GM19438 (cell line): ENCODE data around the gene ABCD1.
"Not testable (repeated sequence)": the region's sequence is repeated elsewhere in the genome, so short reads cannot be mapped to it uniquely, and the experiment has no call there.

Experiments used
- ATAC-seq: cut with Tn5 transposase; IDR thresholded peaks from one replicate; pipeline ENCODE4 v1.9.1; 2021; ENCODE audit warnings: low read depth; ENCODE audit not compliant: unreplicated experiment

ABCD1 gene

GRCh38 chrX:153706799-153707198 is 17.9 kb upstream of the ABCD1 start:
- no peak for ATAC-seq

DNA sequence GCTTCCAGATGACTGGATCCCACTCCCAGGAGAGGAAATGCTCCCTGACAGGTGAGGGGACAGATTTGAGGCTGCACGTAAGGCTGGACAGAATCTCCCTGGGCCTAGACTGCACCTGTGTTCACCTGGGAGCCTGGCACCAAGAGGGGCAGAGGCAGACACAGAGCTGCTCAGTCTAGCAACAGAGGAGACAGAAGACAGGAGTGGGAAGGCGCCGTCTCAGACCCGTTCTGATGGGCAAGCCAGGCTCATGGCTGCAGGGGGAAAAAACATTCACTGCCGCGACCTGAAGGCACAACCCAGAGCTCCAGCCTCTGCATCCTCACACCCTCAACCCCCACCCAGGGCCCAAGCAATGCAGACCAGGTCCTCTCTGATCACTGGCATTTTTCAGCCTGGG is 17.2 kb upstream of the ABCD1 start:
- no peak for ATAC-seq

- no peak for ATAC-seq
These were observed 16.2 kb upstream of the ABCD1 start for GRCh38 chrX:153708415-153708814.

GRCh38 chrX:153709726-153710674 is 14.7 kb upstream of the ABCD1 start:
- no peak for ATAC-seq

DNA sequence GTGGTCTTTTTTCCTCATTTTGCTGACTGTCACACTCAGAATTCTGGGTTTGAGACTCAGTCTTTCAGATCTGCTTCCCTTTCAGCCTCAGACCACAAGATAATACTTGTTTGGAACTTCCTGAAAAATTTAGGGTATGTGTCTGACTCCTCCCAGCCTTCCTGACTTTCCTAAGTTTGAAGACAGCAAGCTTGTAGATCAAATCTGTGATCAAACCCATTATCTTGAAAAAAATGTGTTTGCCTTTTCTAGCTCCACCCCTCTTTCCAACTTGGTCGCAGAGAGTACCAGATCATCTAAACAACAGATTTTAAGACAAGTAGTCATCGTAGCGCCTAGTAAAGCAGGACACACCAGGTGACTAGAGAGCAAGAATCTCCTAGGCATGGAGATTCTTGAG is 10.4 kb upstream of the ABCD1 start:
- no peak for ATAC-seq

DNA sequence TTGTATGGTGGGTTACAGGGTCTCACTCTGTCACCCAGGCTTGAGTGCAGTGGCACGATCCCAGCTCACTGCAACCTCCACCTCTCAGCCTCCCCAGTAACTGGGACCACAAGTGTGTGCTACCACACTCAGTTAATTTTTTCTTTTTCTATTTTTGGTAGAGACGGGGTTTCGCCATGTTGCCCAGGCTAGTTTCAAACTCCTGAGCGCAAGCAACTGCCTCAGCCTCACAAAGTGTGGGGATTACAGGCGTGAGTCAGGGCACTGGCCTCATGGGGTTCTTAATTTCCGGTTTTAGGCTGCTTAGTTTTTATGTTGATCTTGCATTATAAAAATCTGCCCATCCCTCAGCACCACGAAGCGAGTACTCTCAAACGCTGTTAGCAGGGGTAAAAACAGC is 7.2 kb upstream of the ABCD1 start:
- ATAC-seq = no peak

- no peak for ATAC-seq
These were observed 5.4 kb upstream of the ABCD1 start for GRCh38 chrX:153719238-153719637.

DNA sequence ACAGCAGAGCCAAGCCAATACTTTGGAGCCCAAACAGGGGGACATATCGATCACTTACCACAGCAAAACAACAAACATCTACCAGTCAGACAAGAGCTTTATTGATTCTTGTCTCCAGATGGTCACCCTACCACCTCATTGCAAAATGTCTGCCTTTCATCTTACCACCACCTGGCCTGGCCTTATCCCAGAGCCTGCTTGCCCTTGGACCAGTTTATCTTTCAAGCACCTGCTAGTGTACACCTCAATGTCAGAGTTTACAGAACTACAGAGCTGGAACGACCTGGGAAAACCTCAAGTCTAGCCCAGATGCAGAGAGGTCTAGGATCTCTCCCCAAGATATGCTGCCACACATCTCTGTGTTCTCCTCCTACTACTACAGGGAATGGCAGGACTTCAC is 5.0 kb upstream of the ABCD1 start:
- ATAC-seq = no peak

GRCh38 chrX:153722704-153723350 is 1.8 kb upstream of the ABCD1 start:
- ATAC-seq = no peak

DNA sequence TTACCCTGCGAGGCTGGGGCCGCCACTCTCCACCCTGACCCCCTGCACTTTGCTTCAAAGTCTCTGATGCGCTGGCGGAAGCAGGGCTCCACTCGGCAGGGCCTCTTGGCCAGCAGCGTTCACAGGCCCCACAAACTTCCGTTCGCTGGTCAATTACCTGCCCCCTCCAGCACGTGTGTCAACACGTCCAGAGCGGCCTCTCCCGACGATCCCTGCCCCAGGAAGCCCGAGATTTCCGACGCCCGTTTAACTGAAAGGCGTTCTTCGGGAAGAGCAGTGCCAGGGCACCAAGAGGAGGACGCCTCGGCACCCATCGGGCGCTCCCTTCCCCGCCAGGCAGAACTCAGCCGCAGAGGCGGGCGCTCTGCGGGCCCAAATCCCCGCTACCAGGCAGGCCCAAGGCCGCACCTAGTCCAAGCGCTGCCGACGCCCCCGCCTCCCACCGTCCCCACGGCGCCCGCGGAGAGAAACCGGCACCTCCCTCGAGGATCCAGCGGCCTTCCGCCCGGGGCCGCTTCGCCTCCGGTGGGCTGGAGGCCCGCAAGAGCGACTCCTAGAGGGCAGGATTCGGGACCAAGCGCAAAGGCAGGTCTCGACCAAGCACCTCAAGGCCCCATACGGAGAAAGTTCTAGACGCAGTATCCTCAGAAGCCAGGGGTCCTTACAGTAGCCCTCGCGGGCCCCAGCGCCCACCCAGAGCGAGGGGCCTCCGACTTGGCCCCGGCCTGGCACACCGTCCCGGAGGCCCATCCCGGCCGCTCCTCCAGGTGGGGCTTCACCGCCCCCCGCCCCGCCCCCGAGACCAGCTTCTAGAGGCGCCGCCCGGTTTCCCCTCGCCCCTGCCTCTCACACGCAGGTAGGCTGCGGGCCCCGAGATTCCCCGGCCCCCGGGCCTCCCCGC is 1.1 kb upstream of the ABCD1 start:
- peak; percentile 25 for ATAC-seq

DNA sequence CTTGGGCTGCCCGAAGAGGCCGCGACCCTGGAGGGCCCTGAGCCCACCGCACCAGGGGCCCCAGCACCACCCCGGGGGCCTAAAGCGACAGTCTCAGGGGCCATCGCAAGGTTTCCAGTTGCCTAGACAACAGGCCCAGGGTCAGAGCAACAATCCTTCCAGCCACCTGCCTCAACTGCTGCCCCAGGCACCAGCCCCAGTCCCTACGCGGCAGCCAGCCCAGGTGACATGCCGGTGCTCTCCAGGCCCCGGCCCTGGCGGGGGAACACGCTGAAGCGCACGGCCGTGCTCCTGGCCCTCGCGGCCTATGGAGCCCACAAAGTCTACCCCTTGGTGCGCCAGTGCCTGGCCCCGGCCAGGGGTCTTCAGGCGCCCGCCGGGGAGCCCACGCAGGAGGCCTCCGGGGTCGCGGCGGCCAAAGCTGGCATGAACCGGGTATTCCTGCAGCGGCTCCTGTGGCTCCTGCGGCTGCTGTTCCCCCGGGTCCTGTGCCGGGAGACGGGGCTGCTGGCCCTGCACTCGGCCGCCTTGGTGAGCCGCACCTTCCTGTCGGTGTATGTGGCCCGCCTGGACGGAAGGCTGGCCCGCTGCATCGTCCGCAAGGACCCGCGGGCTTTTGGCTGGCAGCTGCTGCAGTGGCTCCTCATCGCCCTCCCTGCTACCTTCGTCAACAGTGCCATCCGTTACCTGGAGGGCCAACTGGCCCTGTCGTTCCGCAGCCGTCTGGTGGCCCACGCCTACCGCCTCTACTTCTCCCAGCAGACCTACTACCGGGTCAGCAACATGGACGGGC is 579 bp downstream of the ABCD1 start:
- no peak for ATAC-seq

DNA sequence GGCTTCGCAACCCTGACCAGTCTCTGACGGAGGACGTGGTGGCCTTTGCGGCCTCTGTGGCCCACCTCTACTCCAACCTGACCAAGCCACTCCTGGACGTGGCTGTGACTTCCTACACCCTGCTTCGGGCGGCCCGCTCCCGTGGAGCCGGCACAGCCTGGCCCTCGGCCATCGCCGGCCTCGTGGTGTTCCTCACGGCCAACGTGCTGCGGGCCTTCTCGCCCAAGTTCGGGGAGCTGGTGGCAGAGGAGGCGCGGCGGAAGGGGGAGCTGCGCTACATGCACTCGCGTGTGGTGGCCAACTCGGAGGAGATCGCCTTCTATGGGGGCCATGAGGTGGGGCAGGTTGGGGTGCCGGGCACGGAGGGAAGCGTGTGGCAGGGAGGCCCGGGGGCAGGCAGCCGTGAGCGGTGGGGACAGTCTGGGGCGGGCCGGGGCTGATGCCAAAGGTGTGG is 1.2 kb downstream of the ABCD1 start:
- ATAC-seq = no peak

DNA sequence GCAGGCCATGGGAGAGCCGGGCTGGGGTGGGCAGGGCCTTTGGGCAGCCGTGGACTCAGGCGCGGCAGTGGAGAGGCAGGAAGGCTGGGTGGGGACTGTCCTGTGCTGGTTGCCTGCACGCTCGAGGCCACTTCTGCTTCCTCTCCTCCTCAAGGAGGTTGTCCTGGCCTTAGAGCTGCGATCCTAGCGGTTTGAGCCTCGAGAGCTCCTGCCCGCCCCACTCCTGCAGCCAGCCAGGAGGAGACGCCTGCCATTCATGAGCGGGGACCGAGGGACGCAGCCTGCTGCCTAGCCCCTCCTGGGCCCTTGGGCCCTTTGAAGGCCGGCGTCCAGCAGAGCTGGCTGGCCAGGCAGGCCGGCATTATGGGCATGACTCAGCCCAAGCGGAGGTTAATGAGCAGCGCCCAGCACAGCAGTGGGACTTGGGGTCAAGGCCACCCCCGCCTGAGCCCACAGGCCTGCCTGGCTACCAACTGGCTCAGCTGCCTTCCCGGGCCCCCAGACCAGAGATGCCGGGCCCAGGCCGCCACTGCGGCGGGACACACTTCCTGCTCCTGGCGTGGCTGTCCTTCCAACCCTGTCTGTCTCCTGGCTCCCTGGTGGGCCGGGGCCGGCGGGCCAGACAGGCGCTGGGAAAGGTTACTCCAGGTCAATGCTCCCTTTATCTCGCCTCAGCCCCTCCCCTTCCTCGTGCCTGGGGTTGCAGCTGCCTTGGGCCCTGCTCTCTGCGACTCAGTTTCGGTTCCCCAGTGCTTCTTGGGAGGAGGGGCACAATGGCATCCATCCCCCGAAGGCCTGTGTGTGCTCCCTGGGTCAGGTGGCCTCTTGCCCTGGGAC is 1.8 kb downstream of the ABCD1 start:
- peak; percentile 50 for ATAC-seq

GRCh38 chrX:153727123-153727931 is 2.7 kb downstream of the ABCD1 start:
- ATAC-seq = no peak

DNA sequence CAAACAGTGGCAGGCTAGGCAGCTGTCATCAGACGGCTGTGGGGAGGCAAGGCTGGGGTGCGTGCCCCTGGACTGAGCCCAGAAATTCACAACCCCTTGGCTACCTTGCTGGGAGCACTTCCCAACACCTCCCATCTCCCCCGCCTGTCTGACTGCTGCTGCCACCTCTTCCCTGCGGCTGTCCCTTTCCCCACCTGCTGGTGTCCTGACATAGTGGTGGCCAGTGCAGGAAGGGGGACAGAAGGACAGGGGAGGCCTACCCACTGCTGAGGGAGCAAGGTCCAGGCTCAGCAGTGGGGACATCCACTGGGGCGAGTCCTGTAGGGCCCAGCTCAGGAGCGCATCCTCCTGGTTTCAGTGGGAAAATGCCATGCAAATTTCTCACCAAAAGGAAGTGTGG is 3.4 kb downstream of the ABCD1 start:
- ATAC-seq = no peak

- ATAC-seq = no peak
These were observed 4.4 kb downstream of the ABCD1 start for GRCh38 chrX:153728951-153729631.

DNA sequence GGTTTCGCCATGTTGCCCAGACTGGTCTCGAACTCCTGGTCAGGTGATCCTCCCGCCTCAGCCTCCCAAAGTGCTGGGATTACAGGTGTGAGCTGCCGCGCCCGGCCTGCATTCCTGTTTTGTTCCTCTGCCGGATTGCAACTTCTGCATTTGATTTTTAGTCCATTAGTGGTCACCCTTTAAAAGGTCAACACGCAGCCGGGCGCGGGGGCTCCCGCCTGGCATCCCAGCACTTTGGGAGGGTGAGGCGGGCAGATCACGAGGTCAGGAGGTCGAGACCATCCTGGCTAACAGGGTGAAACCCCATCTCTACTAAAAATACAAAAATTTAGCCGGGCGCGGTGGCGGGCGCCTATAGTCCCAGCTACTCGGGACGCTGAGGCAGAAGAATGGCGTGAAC is 5.5 kb downstream of the ABCD1 start:
- ATAC-seq = not testable (repeated sequence)
